NCI-H69 (cell line): ENCODE results near the gene HBEGF.
"Not testable (repeated sequence)": the region's sequence is repeated elsewhere in the genome, so short reads cannot be mapped to it uniquely, and the experiment has no call there.

Source experiments
- DNase-seq: peaks from one replicate; lab custom pipeline; 2025; lab: John Stamatoyannopoulos, UW

HBEGF gene

DNA sequence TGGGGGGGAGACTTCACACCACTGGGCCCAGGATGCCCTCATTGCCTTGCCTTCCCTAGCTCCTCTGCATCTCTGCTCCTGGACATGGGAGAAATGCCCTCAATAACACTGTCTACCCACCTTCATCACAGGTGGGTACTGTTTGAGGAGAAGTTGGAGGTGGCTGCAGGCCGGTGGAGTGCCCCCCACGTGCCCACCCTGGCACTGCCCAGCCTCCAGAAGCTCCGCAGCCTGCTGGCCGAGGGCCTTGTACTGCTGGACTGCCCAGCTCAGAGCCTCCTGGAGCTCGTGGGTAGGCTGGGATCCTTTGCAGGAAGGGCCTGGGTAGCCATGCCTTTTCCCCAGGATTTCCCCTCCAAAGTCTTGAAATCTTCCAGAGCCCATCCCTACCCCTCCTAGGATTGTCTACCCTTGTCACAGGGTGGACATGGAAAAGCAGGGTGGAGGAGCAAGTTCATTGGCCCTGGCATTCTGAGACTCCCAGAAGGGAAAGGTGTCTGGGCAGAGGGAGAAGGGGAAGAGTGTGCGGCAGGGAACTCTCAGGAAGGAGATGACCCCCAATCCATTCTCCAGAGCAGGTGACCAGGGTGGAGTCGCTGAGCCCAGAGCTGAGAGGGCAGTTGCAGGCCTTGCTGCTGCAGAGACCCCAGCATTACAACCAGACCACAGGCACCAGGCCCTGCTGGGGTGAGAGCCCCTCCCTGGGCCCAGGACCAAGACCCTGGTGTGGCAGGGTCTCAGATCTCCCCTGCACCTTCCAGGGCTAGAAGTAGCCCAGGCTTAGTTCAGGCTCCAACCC, 14.5 kb upstream of the HBEGF start:
- no peak for DNase-seq

DNA sequence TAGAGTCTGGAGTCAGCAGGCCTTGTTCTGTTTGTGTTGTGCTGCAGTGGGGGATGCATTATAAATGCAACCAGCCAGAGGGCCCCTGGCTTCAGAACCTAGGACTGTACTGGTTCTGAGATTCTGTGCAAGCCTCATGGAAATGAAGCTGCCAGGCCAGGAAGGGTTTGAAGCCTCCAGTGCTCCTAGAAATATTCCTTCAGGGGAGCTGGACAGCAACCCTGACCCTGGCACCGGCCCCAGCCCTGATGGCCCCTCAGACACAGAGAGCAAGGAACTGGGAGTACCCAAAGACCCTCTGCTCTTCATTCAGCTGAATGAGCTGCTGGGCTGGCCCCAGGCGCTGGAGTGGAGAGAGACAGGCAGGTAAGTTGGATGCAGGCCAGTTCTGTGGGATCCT, 13.7 kb upstream of the HBEGF start, which contains the start of gene SLC4A9:
TSS of gene SLC4A9 (plus strand) at position 94 of the 400 bp plus-strand sequence. CDS start at position 137, 43 bp downstream.
- no peak for DNase-seq

- DNase-seq = peak; percentile 48
Observed at GRCh38 chr5:140358738-140359310, 12.4 kb upstream of the HBEGF start.

DNA sequence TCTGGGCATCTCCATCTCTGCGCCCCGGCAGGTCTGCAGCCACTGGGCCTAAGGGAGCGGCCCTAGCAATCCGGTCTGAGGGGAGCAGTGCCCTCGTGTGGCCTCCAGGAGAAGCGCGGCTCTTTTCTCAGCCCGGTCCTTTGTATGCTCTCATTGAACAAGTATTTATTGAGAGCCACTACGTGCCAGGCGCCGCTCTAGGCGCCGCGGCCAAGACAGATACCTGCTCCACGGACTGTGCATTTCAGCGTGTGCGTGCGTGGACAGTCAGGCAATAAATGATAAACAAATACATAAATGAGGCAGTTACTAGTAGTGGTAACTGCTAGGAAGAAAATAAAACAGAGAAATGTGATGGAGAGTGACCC, 11.3 kb upstream of the HBEGF start:
- peak; percentile 86 for DNase-seq

DNA sequence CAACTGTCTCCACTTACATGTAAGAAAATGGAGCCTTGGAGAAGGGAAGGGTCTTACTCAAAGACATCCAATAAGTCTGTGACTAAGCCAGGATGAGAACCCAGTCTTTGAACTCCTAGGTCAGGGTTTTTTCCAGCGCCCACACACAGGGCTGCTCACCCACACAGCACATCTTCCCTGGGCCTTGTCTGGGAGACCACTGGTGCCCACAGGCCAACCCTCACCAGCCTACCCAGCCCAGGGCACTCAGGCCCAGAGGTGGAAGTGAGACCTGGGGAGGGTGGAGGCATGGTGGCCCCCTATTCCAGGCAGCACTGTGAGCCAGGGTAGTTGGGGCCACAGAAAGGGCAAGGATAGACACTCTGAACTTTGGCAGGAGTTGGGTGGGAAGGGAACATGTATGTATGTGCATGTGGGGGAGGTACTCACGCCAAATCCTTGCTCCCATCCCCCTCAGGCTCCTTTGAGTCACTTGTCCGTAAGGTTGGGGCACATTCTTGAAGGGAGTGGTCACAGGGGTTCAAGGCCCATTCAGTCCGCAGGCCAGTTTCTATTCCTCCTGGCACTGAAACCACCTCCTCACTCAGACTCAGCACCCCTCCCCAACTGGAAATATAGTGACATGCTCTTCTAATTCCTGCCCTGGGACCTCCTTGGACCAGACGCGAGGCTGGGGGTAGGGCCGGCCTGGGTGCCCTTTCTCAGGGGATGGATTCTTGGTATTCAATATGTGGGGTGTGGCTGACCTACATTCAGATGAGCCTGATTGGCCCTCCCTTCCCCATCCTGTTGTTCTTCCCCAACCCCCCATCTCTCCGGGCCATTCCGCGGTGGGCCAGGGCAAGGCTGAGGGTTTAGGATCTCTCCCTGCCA, 10.7 kb upstream of the HBEGF start:
- DNase-seq = no peak

- DNase-seq = no peak
Observed at GRCh38 chr5:140355546-140355945, 9.1 kb upstream of the HBEGF start.

- DNase-seq = peak; percentile 76
Observed at GRCh38 chr5:140351609-140352334, 5.4 kb upstream of the HBEGF start.

GRCh38 chr5:140349244-140349643, 2.8 kb upstream of the HBEGF start:
- DNase-seq = no peak

DNA sequence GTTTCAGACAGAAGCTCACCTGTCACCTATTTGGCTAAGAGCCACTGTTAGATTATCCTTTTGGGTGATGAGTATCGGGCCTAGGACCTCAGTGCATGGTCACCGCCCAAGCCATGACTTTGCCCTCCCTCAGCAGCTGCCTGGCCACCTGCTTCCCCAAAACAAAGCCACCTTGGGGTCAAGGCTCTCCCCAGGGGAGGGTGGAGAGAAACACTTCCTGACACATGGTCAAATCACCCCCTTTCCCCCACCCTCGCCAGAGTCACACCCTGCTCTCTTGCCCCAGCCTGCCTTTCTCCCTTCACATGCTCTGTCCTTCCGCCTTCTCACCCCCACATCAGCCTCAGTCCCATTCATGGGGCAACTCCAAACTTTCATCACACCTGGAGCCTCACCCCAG, 1.7 kb upstream of the HBEGF start:
- DNase-seq = no peak

DNA sequence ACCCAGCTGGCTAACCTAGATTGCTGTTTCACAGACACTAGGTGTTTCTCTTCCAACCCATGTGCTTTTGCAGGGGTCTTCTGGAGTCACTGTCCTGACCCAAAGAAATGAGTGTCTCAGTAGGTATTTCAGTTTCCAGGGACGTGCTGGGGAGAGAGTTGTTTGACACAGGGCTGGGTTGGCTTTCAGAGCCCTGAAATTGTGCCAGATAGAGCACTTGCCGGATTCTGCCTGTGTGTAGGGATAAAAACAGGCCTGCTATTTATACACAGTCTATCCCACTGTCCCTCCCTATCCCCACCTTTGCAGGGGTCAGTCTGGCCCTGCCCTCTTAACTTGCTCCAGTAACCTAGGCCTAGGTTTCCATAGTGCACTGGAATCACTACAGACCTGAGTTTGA, 957 bp upstream of the HBEGF start:
- no peak for DNase-seq

GRCh38 chr5:140345919-140346347, 470 bp downstream of the HBEGF start:
- DNase-seq = peak; percentile 67

- peak; percentile 11 for DNase-seq
Observed at GRCh38 chr5:140344683-140345423, 1.6 kb downstream of the HBEGF start.

DNA sequence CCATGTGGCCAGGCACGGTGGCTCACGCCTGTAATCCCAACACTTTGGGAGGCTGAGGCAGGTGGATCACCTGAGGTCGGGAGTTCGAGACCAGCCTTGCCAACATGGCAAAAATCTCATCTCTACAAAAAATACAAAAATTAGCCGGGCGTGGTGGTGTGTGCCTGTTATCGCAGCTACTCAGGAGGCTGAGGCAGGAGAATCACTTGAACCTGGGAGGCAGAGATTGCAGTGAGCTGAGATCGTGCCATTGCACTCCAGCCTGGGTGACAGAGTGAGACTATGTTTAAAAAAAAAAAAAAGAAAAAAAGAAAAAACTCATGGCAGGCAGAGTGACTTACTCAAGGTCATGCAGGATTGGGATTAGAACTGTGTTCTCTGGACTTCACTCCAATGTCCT, 2.6 kb downstream of the HBEGF start:
- not testable (repeated sequence) for DNase-seq

- DNase-seq = no peak
Observed at GRCh38 chr5:140342896-140343295, 3.5 kb downstream of the HBEGF start.

GRCh38 chr5:140342287-140342686, 4.1 kb downstream of the HBEGF start:
- peak; percentile 34 for DNase-seq

DNA sequence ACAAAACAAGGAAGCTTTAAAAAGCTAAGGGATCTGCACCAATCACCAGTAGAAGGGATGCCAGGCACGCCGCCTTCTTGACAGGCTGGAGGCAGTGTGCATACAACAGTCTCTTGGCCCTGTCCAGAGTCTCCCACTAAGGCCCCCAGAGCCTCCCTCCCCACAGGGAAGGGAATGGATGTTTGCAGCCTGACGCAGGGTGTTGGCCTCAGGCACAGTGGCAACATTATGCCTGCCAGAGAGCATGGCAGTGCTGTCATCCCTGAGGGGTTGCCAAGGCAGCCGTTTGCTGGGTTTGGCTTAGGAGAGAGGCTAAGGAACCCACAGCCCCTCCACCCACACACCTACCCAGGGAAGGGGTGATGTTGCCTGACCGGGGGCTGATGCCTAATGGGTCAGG, 4.8 kb downstream of the HBEGF start:
- peak; percentile 8 for DNase-seq

DNA sequence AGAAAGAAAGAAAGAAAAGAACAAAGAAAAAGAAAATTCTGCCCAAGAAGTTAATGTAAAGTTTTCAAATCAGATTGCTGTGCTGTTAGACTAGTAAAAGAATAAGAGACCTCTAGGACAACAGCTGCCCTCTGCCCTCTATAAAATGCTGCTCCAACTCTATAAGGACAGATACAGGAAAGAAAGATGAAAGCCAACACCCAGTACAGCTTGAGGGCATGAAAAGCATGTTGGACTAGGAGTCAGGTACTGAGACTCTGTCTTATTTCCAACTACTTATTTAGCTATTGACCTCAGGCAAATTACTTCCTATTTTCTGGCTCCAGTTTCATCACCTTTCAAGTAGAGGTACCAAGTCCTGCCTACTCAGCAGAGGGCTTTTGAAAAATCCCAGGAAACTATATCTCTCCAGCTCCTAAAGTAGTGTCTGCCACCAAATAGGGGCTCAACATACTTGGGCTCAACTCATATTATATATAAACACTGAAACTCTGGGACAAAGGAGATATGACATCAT, 5.7 kb downstream of the HBEGF start:
- DNase-seq = peak; percentile 49

DNA sequence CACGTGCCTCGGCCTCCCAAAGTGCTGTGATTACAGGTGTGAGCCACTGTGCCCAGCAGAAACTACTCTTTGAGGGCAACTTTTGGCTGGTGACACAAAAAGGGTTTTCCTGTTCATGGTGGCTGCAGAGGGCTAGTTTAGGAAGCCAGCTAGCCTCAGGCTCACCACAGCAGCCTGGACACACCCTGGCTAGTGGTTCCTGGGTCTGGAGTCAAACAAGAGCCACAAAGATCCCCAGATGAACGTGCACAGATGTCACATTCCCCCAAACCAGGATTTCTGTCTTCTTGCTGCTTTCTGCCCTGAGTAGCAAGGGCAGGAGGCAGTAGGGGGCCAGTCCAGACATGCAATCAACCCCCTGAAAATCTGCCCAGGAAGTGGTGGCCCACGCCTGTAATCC, 6.8 kb downstream of the HBEGF start:
- DNase-seq = no peak

- DNase-seq = no peak
Observed at GRCh38 chr5:140338908-140339307, 7.5 kb downstream of the HBEGF start.

GRCh38 chr5:140338336-140338735, 8.1 kb downstream of the HBEGF start:
- DNase-seq = no peak

DNA sequence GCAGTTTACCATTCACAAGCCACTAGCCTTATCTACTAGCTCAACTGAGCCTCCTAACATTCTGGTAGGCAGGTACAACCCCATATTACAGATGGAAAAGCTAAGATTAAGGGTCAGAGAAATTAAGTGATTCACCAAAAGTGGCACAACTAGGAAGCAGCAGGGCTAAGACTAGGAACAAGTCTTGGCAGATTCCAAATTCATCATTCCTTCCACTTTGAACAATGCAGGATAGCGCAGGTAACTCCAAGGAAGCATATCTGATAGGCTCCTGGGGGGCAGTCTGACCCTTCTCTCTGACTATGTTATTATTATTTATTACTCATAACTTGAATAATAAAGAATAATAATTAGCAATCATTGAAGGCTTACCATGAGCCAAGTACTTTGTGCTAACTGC, 8.5 kb downstream of the HBEGF start:
- no peak for DNase-seq
